Activated CD8-positive, alpha-beta T cell treated with anti-CD3 and anti-CD28 coated beads for 36 hours (primary cell): ENCODE results near the gene STEEP1. TPM values are rescaled to one million over a fixed set of nuclear protein-coding genes. Genes with fewer than 3 reads are reported as not detected.

ENCODE experiments used
- ATAC-seq: fragments of 200-7000 bp; cut with Tn5 transposase; one replicate; pipeline ENCODE4 v1.10.0; 2021; ENCODE audit warnings: mild to moderate bottlenecking, moderate library complexity
- CTCF ChIA-PET: fragments of 350-600 bp; sonication (Branson Sonifier 250); formaldehyde crosslinking; loops from one replicate; lab custom pipeline; 2021; ENCODE audit warnings: antibody characterized with exemption; lab: Charles Lee
- POLR2A ChIA-PET: fragments of 350-600 bp; sonication (Branson Sonifier 250); formaldehyde crosslinking; loops from one replicate; lab custom pipeline; 2021; ENCODE audit warnings: antibody characterized with exemption; lab: Charles Lee
- DNase-seq: peaks from one replicate; pipeline ENCODE4 v3.0.0-alpha.2; 2020
- H3K27ac Mint-ChIP-seq: one replicate; pipeline ENCODE4 v1.8.0; 2021; ENCODE audit warnings: mild to moderate bottlenecking, mixed read lengths
- H3K27me3 Mint-ChIP-seq: one replicate; pipeline ENCODE4 v1.8.0; 2021; ENCODE audit warnings: mixed read lengths
- H3K36me3 Mint-ChIP-seq: one replicate; pipeline ENCODE4 v1.8.0; 2021; ENCODE audit warnings: low read depth, mixed read lengths
- H3K4me1 Mint-ChIP-seq: one replicate; pipeline ENCODE4 v1.8.0; 2021; ENCODE audit warnings: low read depth, mixed read lengths
- H3K4me3 Mint-ChIP-seq: one replicate; pipeline ENCODE4 v1.8.0; 2021; ENCODE audit warnings: mild to moderate bottlenecking, moderate library complexity, mixed read lengths
- H3K9me3 Mint-ChIP-seq: one replicate; pipeline ENCODE4 v1.8.0; 2021; ENCODE audit warnings: mixed read lengths
- CTCF ChIP-seq: fragments of 200-600 bp; IDR thresholded peaks from one replicate; pipeline ENCODE4 v1.8.0; 2022; ENCODE audit warnings: antibody characterized with exemption, mild to moderate bottlenecking
- intact Hi-C: fragments of 100-400 bp; cut with micrococcal nuclease; formaldehyde crosslinking; loops from one replicate; pipeline ENCODE4 v1.10.0; 2022
- total RNA-seq, 2 experiments: library from RNA; stranded (reverse); gene quantifications; one replicate each; pipeline ENCODE4 v1.2.3, GENCODE V29; 2021

Gene STEEP1
- total RNA-seq, 2 experiments from 2014 or later, result 18.2 to 19.2 TPM

DNA sequence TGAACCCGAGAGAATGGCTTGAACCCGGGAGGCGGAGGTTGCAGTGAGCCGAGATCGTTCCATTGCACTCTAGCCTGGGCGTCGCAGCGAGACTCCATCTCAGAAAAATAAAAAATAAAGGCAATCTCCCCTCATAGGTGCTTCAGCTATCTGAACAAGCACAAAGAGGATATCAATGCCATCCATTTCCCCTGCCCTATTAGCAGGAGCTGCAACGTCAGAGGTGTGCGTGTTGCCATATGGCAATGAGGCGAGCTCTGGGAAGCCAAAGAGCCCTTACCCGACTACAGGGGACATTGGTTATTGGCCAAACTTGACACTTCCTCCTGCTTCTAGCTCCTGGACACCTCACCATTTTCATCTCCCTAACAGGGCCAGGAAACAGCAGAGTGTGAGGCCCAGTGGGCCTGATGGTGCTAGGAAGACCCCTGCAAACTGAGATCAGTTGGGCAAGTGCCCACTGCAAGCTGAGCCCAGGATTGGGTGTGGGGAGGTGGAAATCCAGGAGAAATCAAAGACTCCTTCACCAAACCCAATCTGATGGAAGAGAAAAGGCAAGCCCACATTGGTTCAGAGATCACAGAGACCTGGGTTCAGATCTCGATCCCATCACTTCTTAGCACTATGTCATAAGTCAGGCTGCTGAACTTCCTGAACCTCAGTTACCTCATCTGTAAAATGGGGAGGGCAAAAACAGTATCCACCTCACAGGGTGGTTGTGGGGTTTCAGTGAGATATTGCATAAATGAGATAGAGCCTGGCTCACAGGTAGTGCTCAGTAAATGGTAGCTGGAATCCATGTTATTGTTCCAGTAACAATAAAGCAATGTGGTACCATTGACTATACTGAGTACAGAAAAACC is 75.8 kb downstream of the STEEP1 start:
- ChIA-PET POLR2A (interaction anchor here (1.2 kb wide), 1 partner anchor 20 kb away, joined by 3 read pairs; no protein-coding TSS in a partner anchor), CTCF (interaction anchor here (1.1 to 1.9 kb wide), 8 partner anchors 9 to 240 kb away, joined by 3 to 8 read pairs (median 4); no protein-coding TSS in a partner anchor)
- H3K27me3 Mint-ChIP-seq, result no peaks in the 10 kb centered on the region
- no peaks in the 10 kb centered on the region for H3K4me1 Mint-ChIP-seq
- H3K9me3 Mint-ChIP-seq, result no peaks in the 10 kb centered on the region
- TF ChIP-seq CTCF, result no peak
- H3K4me3 Mint-ChIP-seq, result no peak overlapping the region
- ATAC-seq (no peak), DNase-seq (no peak)
- H3K36me3 Mint-ChIP-seq, result no peaks in the 10 kb centered on the region
- intact Hi-C loops, result no loop called here
- no peak overlapping the region for H3K27ac Mint-ChIP-seq

GRCh38 chrX:119488749-119489148 is 76.5 kb downstream of the STEEP1 start:
- no peaks in the 10 kb centered on the region for H3K27me3 Mint-ChIP-seq
- H3K27ac Mint-ChIP-seq, result no peak overlapping the region
- peak; percentile 63 for TF ChIP-seq CTCF
- no peak for ATAC-seq
- intact Hi-C loops, result no loop called here
- no peaks in the 10 kb centered on the region for H3K36me3 Mint-ChIP-seq
- no peak overlapping the region for H3K4me3 Mint-ChIP-seq
- DNase-seq, result peak; percentile 52
- POLR2A ChIA-PET, result interaction anchor here (1.2 kb wide), 1 partner anchor 19 kb away, joined by 3 read pairs; no protein-coding TSS in a partner anchor
- H3K9me3 Mint-ChIP-seq, result no peaks in the 10 kb centered on the region
- no peaks in the 10 kb centered on the region for H3K4me1 Mint-ChIP-seq
- CTCF ChIA-PET, result interaction anchor here (1.1 to 1.6 kb wide), 7 partner anchors 8 to 241 kb away, joined by 3 to 8 read pairs (median 3); no protein-coding TSS in a partner anchor

Other genes with a start within 250 kb of the STEEP1 start
- 1 to 10 TPM; 5.3 to 5.6 TPM for gene SLC25A43, start 166.1 kb downstream of the STEEP1 start, total RNA-seq
- 100 to 1,000 TPM; 830 to 839 TPM for gene SLC25A5, start 97.0 kb downstream of the STEEP1 start, total RNA-seq
- 10 to 100 TPM; 50.9 to 52.4 TPM for gene UBE2A, start 9.2 kb upstream of the STEEP1 start, total RNA-seq
- 10 to 100 TPM; 22.3 to 23.5 TPM for gene NKRF, start 41.0 kb upstream of the STEEP1 start, total RNA-seq
- gene SEPTIN6, start 127.8 kb upstream of the STEEP1 start, total RNA-seq, result 100 to 1,000 TPM; 205 to 209 TPM
- gene SOWAHD, start 193.2 kb upstream of the STEEP1 start, total RNA-seq, result under 1 TPM in 1 of 2 experiments, not detected in 1; 0.23 TPM
- 1,000 to 10,000 TPM; 2,778 to 2,808 TPM for gene RPL39, start 226.2 kb upstream of the STEEP1 start, total RNA-seq